HUES48 (cell line): Measurements from ENCODE around the gene ACSL5.
"Not testable (repeated sequence)": the region's sequence is repeated elsewhere in the genome, so short reads cannot be mapped to it uniquely, and the experiment has no call there.

ENCODE experiments used
- H3K27ac ChIP-seq: one replicate; pipeline ENCODE4 v1.7.0; 2013; ENCODE audit warnings: low read depth, low read length, inconsistent platforms
- H3K27me3 ChIP-seq: 2 replicates; pipeline ENCODE4 v1.6.1; 2013; ENCODE audit warnings: mild to moderate bottlenecking, low read length; ENCODE audit not compliant: control insufficient read depth, insufficient read depth
- H3K36me3 ChIP-seq: 2 replicates; pipeline ENCODE4 v1.6.1; 2013; ENCODE audit warnings: low read length; ENCODE audit not compliant: control insufficient read depth, insufficient read depth
- H3K4me1 ChIP-seq: 2 replicates; pipeline ENCODE4 v1.6.1; 2013; ENCODE audit warnings: mild to moderate bottlenecking, low read length; ENCODE audit not compliant: control insufficient read depth, insufficient read depth
- H3K4me3 ChIP-seq: 2 replicates; pipeline ENCODE4 v1.5.1; 2013; ENCODE audit warnings: mild to moderate bottlenecking, low read depth, low read length
- H3K9ac ChIP-seq: 2 replicates; pipeline ENCODE4 v1.6.1; 2013; ENCODE audit warnings: mild to moderate bottlenecking, low read depth, low read length, moderate library complexity
- H3K9me3 ChIP-seq: 2 replicates; pipeline ENCODE4 v1.6.1; 2013; ENCODE audit warnings: low read length; ENCODE audit not compliant: control insufficient read depth, insufficient read depth

The ACSL5 gene

GRCh38 chr10:112366992-112367391 is 6.9 kb upstream of the ACSL5 start:
- H3K36me3 ChIP-seq, result no peaks in the 10 kb centered on the region
- H3K27ac ChIP-seq, result no peak overlapping the region
- no peaks in the 10 kb centered on the region for H3K9me3 ChIP-seq
- no peak overlapping the region for H3K4me3 ChIP-seq
- no peaks in the 10 kb centered on the region for H3K4me1 ChIP-seq
- H3K9ac ChIP-seq, result no peak overlapping the region
- H3K27me3 ChIP-seq, result peaks cover under 1% of the 10 kb centered on the region; the same call in 1 of the 2 replicates

DNA sequence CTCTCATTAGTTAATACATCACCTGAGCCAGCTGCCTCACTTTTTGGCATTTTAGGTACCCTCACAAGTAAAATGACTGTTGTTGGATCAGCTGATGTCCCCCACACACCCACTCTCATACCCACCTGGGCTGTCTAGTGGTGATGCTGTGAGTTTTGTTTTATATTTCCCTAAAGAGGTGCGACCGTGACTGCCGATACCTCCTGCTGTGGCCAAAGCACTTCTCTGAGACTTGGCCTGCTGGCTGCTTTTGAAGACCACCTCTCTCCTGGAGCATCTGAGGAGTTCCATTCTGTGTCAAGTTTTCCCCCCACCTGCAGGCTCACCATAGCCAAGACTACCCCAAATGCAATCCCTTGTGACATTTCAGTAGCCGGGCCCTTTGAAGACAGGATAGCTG is 6.4 kb upstream of the ACSL5 start:
- no peak overlapping the region for H3K9ac ChIP-seq
- no peaks in the 10 kb centered on the region for H3K36me3 ChIP-seq
- H3K4me1 ChIP-seq, result no peaks in the 10 kb centered on the region
- H3K27me3 ChIP-seq, result no peaks in the 10 kb centered on the region
- no peak overlapping the region for H3K4me3 ChIP-seq
- no peak overlapping the region for H3K27ac ChIP-seq
- H3K9me3 ChIP-seq, result no peaks in the 10 kb centered on the region

DNA sequence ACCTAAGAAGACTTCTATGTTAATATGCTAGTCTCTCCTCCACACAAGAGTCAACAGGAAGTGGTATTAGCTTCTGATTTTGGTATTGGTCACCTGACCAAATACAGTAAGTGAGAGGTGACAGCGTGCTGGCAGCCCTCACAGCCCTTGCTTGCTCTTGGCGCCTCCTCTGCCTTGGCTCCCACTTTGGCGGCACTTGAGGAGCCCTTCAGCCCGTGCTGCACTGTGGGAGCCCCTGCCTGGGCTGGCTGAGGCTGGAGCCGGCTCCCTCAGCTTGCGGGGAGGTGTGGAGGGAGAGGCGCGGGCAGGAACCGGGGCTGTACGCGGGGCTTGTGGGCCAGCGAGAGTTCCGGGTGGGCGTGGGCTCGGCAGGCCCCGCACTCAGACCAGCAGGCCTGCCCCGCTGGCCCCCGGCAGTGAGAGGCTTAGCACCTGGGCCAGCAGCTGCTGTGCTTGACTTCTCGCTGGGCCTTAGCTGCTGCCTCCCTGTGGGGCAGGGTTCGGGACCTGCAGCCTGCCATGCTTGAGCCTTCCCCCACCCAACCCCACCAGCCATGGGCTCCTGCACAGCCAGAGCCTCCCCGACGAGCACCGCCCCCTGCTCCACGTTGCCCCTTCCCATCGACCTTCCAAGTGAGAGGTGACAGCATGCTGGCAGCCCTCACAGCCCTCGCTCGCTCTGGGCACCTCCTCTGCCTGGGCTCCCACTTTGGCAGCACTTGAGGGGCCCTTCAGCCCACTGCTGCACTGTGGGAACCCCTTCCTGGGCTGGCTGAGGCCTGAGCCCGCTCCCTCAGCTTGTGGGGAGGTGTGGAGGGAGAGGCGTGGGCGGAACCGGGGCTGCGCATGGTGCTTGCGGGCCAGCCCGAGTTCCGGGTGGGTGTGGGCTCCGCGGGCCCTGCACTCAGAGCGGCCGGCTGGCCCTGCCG is 4.2 kb upstream of the ACSL5 start:
- Histone ChIP-seq H3K36me3 (no peaks in the 10 kb centered on the region), H3K9ac (no peak overlapping the region), H3K27ac (no peak overlapping the region), H3K4me1 (no peaks in the 10 kb centered on the region), H3K9me3 (no peaks in the 10 kb centered on the region), H3K27me3 (no peaks in the 10 kb centered on the region), H3K4me3 (no peak overlapping the region)

DNA sequence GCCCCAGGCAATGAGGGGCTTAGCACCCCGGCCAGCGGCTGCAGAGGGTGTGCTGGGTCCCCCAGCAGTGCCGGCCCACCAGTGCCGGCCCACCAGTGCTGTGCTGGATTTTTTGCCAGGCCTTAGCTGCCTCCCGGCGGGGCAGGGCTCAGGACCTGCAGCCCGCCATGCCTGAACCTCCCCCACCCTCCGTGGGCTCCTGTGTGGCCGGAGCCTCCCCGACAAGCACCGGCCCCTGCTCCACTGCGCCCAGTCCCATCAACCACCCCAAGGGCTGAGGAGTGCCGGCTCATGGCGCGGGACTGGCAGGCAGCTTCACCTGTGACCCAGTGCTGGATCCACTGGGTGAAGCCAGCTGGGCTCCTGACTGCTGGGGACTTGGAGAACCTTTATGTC is 3.5 kb upstream of the ACSL5 start:
- Histone ChIP-seq H3K36me3 (no peaks in the 10 kb centered on the region), H3K27me3 (no peaks in the 10 kb centered on the region), H3K4me1 (no peaks in the 10 kb centered on the region), H3K4me3 (no peak overlapping the region), H3K9ac (no peak overlapping the region), H3K9me3 (no peaks in the 10 kb centered on the region), H3K27ac (no peak overlapping the region)

DNA sequence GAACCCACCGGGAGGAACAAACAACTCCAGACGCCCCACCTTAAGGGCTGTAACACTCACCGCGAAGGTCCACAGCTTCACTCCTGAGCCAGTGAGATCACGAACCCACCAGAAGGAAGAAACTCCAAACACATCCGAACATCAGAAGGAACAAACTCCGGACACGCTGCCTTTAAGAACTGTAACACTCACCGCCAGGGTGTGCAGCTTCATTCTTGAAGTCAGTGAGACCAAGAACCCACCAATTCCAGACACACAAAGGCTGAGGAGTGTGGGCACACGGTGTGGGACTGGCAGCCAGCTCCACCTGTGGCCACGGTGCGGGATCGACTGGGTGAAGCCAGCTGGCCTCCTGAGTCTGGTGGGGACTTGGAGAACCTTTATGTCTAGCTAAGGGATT is 2.6 kb upstream of the ACSL5 start:
- H3K9ac ChIP-seq, H3K36me3 ChIP-seq, H3K9me3 ChIP-seq, H3K4me3 ChIP-seq, H3K4me1 ChIP-seq, H3K27ac ChIP-seq, H3K27me3 ChIP-seq: not testable (repeated sequence)

- H3K4me1 ChIP-seq, H3K27ac ChIP-seq, H3K4me3 ChIP-seq, H3K36me3 ChIP-seq, H3K27me3 ChIP-seq, H3K9ac ChIP-seq, H3K9me3 ChIP-seq: not testable (repeated sequence)
These were observed 1.6 kb upstream of the ACSL5 start for GRCh38 chr10:112372182-112372810.

DNA sequence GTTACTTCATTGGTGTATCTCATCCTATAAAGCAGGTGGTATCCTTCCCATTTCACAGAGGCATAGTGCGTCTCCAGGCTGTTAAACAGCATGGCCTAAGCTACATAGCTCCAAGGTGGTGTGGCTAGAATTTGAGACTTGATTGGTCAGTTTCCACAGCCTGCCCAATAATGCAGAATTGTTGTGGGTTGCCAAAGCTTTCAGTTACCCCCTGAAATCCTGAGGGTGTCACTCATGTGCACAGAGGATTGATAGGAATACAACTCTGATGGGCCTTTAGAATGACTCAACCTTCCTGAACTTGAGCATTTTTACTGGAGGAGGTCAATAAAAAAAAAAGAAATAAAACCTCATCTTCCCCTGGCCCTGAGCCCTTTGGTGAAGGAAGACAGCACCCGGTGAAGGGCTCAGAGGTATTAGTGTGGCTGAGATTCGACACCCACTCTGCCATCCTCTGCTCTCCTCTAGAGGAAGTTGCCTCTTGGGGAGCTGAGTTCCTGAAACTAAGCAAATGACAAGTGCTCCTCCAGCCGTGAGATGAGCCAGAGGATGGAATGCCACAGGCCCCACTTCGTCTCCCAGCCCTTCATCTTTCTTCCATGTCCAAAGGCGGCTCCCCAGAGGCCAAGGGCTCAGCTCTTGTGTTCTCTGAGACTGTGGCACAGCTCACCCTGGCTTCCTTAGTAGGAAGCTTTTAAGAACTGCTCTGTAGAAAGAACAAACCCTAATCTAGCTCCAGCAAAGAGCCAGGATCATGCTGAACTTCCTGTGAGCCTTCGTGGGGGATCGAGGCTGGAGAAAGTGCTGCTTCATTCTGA is 1.0 kb downstream of the ACSL5 start:
- Histone ChIP-seq H3K4me1 (no peaks in the 10 kb centered on the region), H3K36me3 (no peaks in the 10 kb centered on the region), H3K4me3 (no peak overlapping the region), H3K27me3 (no peaks in the 10 kb centered on the region), H3K9me3 (no peaks in the 10 kb centered on the region), H3K27ac (no peak overlapping the region), H3K9ac (no peak overlapping the region)

DNA sequence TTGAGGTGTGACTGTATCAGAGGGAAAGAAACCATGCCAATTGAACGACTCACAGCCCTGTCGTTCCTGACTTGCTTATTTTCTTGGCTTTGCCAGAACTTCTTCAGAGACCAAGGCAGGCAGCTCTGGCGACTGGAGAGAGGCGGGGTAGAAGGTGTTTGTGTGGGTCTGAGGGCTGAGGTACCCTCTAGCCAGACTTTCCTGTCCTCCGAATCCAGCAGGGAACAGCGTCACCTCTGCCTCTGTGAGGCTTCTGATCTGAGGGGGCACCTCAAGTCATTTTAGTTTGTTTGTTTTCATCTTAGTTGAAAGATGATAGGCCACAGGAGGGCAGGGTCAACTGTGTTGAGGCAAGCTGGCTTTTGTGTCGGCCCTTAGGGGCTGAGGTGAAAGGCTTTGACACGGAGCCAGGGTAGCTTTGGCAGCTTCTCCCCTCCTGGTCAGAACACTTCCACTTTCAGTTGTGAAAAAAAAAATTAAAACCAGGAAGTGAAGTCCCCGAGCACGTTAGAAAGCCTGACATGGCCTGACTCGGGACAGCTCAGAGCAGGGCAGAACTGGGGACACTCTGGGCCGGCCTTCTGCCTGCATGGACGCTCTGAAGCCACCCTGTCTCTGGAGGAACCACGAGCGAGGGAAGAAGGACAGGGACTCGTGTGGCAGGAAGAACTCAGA is 1.9 kb downstream of the ACSL5 start:
- Histone ChIP-seq H3K27ac (no peak overlapping the region), H3K9ac (no peak overlapping the region), H3K4me3 (no peak overlapping the region)

GRCh38 chr10:112376396-112376790 is 2.5 kb downstream of the ACSL5 start:
- Histone ChIP-seq H3K27ac (no peak overlapping the region), H3K4me1 (no peaks in the 10 kb centered on the region), H3K9ac (no peak overlapping the region), H3K9me3 (no peaks in the 10 kb centered on the region), H3K27me3 (no peaks in the 10 kb centered on the region), H3K36me3 (no peaks in the 10 kb centered on the region), H3K4me3 (no peak overlapping the region)

More for the DNA sequence above, 1.9 kb downstream of the ACSL5 start:
- Histone ChIP-seq H3K36me3 (no peaks in the 10 kb centered on the region), H3K27me3 (no peaks in the 10 kb centered on the region), H3K9me3 (no peaks in the 10 kb centered on the region), H3K4me1 (no peaks in the 10 kb centered on the region)

GRCh38 chr10:112377116-112377515 is 3.2 kb downstream of the ACSL5 start:
- not testable (repeated sequence) for H3K4me1 ChIP-seq, H3K9ac ChIP-seq, H3K36me3 ChIP-seq, H3K27ac ChIP-seq, H3K4me3 ChIP-seq, H3K27me3 ChIP-seq, H3K9me3 ChIP-seq
